Measurements from ENCODE around the gene GRID1. TPM values are rescaled to one million over a fixed set of nuclear protein-coding genes. Genes with fewer than 3 reads are reported as not detected.
A peak's percentile ranks its signal among the peaks of the same experiment; 100 is the strongest.

GRID1 gene
- total RNA-seq, 4 donors from 2014 or later: 17.2 to 28.1 (median 23.6) TPM

DNA sequence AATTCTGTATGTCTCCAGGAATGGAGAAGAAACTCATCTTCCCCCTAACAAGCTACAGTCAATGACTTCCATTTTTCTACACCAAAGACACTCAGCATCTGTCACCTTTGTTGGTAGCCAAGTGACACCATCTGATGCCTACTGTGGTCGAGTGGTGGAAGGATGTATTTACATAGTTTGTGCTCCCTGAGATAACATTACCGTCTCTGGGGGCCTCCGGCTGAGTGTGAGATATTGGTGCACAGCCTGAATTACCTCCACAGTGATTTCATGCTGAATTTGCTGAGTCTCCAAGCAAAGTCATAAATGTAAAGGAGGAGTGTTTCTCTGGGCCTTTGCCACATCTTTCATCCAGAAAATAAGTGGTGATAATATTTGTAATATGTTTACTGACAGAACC, 114.0 kb downstream of the GRID1 start:
- no peak overlapping the region for H3K4me3 ChIP-seq (replicated peaks in 1 of 3)
- TF ChIP-seq, protein P1, sequence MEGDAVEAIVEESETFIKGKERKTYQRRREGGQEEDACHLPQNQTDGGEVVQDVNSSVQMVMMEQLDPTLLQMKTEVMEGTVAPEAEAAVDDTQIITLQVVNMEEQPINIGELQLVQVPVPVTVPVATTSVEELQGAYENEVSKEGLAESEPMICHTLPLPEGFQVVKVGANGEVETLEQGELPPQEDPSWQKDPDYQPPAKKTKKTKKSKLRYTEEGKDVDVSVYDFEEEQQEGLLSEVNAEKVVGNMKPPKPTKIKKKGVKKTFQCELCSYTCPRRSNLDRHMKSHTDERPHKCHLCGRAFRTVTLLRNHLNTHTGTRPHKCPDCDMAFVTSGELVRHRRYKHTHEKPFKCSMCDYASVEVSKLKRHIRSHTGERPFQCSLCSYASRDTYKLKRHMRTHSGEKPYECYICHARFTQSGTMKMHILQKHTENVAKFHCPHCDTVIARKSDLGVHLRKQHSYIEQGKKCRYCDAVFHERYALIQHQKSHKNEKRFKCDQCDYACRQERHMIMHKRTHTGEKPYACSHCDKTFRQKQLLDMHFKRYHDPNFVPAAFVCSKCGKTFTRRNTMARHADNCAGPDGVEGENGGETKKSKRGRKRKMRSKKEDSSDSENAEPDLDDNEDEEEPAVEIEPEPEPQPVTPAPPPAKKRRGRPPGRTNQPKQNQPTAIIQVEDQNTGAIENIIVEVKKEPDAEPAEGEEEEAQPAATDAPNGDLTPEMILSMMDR (IDR thresholded peaks at IDR 0.05): no peak
- TF ChIP-seq POLR2A (IDR thresholded peaks at IDR 0.05): no peak
- H3K27ac ChIP-seq: no peak overlapping the region
- no peak for DNase-seq
- H3K36me3 ChIP-seq: no peaks in the 10 kb centered on the region
- intact Hi-C loops (cut with DNase I): no loop called here
- H3K27me3 ChIP-seq: no peaks in the 10 kb centered on the region
- peaks cover 0 to 44% of the 10 kb centered on the region in 2 donors for H3K4me1 ChIP-seq
- H3K9me3 ChIP-seq: no peaks in the 10 kb centered on the region
- 58 to 71% methylated on average over 3 of the region's 3 CpGs for WGBS, 2 donors

DNA sequence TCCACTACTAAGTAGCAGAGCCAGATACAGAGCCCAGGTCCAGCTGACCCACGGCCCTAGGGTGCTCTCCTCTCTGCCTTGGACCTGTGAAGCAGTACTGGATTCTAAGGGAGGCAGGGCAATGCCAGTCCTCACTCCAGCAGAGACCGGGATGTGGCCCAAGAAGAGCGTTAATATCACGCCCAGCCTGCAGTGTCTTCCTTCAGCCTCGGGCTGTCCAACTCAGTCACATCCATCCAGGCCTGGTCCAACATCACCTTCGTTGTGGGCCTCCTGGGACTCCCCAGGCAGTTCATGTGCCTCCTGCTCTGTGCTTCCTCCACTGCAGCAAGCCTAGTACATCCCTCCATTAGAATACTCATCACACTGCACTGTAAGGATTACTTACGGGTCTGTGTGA, 114.5 kb downstream of the GRID1 start:
- intact Hi-C loops (cut with DNase I): no loop called here
- 67 to 89% methylated on average over 6 to 7 of the region's 7 CpGs for WGBS, 2 donors
- TF ChIP-seq, protein P1 (IDR thresholded peaks at IDR 0.05): no peak

DNA sequence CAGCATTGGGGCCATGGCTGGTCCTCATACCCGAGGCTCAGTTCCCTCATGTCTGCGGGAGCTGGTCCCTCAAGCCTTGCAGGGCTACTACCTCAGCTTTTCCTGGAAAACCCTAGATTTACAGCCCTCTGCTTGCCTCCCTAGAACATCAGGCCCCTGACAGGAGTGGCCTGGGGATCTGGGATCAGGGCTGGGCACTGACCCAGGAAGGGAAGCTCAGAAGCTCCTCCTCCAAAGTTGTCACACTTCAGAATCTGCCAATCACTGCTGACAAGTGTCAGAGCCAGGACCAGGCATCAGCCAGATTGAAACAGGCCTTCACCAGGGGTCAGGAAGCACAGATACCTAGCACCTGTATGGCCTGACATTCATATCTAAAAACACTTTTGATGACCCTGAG, 115.2 kb downstream of the GRID1 start:
- TF ChIP-seq, protein P1 (IDR thresholded peaks at IDR 0.05): no peak
- no peak for TF ChIP-seq POLR2A (IDR thresholded peaks at IDR 0.05)
- no peaks in the 10 kb centered on the region for H3K36me3 ChIP-seq
- H3K27ac ChIP-seq: peak overlapping the region in 1 of 3 donors; percentile 31
- DNase-seq: no peak
- intact Hi-C loops (cut with DNase I): no loop called here
- no peaks in the 10 kb centered on the region for H3K9me3 ChIP-seq
- 67 to 76% methylated on average over 2 of the region's 2 CpGs for WGBS, 2 donors
- H3K4me1 ChIP-seq: peaks cover 0 to 46% of the 10 kb centered on the region in 2 donors
- no peaks in the 10 kb centered on the region for H3K27me3 ChIP-seq
- H3K4me3 ChIP-seq (replicated peaks in 1 of 3): no peak overlapping the region

More for the DNA sequence above, 114.5 kb downstream of the GRID1 start:
- Histone ChIP-seq H3K4me3 (replicated peaks in 1 of 3) (no peak overlapping the region), H3K36me3 (no peaks in the 10 kb centered on the region), H3K27ac (no peak overlapping the region), H3K27me3 (no peaks in the 10 kb centered on the region), H3K9me3 (no peaks in the 10 kb centered on the region), H3K4me1 (peaks cover 0 to 46% of the 10 kb centered on the region in 2 donors)
- no peak for DNase-seq

DNA sequence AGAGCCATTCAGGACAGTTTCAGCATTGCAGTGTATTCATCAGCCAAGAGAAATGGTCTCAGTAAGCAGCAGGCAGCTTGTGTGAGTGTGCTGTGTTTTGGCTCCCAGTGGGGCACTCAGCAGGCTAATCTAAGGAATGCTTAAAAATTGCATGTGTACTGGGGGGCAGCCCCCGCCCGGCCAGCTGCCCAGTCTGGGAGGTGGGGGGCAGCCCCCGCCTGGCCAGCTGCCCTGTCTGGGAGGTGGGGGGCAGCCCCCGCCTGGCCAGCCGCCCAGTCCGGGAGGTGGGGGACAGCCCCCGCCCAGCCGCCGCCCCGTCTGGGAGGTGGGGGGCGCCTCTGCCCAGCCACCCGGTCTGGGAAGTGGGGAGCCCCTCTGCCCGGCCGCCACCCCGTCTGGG, 116.2 kb downstream of the GRID1 start:
- Histone ChIP-seq H3K9me3 (no peaks in the 10 kb centered on the region), H3K27ac (peak overlapping the region in 2 of 3 donors; percentile 32 to 70), H3K36me3 (no peaks in the 10 kb centered on the region), H3K27me3 (no peaks in the 10 kb centered on the region), H3K4me1 (peaks cover 0 to 53% of the 10 kb centered on the region in 2 donors), H3K4me3 (replicated peaks in 1 of 3) (no peak overlapping the region)
- WGBS, 2 donors: 55 to 74% methylated on average over 2 to 9 of the region's 15 CpGs
- intact Hi-C loops (cut with DNase I): no loop called here
- DNase-seq: peak; percentile 37 to 60
- TF ChIP-seq, protein P1 (IDR thresholded peaks at IDR 0.05): no peak
- no peak for TF ChIP-seq POLR2A (IDR thresholded peaks at IDR 0.05)

DNA sequence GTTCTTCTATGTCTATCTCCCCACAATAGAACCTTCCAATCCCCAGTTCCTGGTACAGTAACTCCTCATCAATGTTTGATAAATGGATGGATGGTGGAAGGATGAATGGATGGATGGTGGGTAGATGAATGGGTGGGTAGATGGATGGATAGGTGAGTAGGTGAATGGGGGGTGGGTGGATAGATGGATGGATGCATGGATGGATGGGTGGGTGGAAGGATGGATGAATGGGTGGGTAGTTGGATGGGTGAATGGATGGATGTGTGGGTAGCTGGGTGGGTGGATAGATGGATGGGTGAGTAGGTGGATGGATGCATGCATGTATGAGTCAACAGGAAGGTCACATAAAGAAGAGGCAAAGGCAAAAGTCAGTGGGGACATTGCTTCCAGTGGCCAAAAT, 116.8 kb downstream of the GRID1 start:
- no peaks in the 10 kb centered on the region for H3K9me3 ChIP-seq
- intact Hi-C loops (cut with DNase I): no loop called here
- no peak for DNase-seq
- peaks cover 0 to 53% of the 10 kb centered on the region in 2 donors for H3K4me1 ChIP-seq
- no peaks in the 10 kb centered on the region for H3K36me3 ChIP-seq
- H3K27me3 ChIP-seq: no peaks in the 10 kb centered on the region
- TF ChIP-seq, protein P1 (IDR thresholded peaks at IDR 0.05): no peak
- no peak for TF ChIP-seq POLR2A (IDR thresholded peaks at IDR 0.05)
- no peak overlapping the region for H3K4me3 ChIP-seq (replicated peaks in 1 of 3)
- H3K27ac ChIP-seq: peak overlapping the region in 1 of 3 donors; percentile 70

Measured in thyroid gland (tissue), 4 donors.